Esophagus squamous epithelium (tissue), 4 donors: ENCODE measurements around the gene C1orf198.

ENCODE experiments used
- CTCF ChIP-seq, 6 experiments: fragments of 450-650 bp in 4 of 6; fragments of 200-600 bp in 2 of 6; sonication (generic) in 2 of 6; IDR thresholded peaks; one replicate each; pipeline ENCODE4 v1.5.1; 2016 to 2019; ENCODE audit warnings: antibody characterized with exemption in 6 of 6, mild to moderate bottlenecking in 4 of 6, moderate library complexity in 4 of 6
- POLR2A ChIP-seq, 4 donors: fragments of 450-650 bp; IDR thresholded peaks; one replicate each; pipeline ENCODE4 v1.6.1; 2017; ENCODE audit warnings: antibody characterized with exemption in 4 of 4, mild to moderate bottlenecking in 4 of 4, moderate library complexity in 3 of 4

- TF ChIP-seq CTCF (IDR thresholded peaks at IDR 0.05) = no peak
- no peak for TF ChIP-seq POLR2A (IDR thresholded peaks at IDR 0.05)
Observed at GRCh38 chr1:230791986-230792564, 76.2 kb downstream of the C1orf198 start.
